HepG2 (cell line): Measurements from ENCODE around the gene CAST. TPM values are rescaled to one million over a fixed set of nuclear protein-coding genes. Genes with fewer than 3 reads are reported as not detected.

ENCODE experiments used
- ARNTL ChIP-seq: sonication (generic); formaldehyde crosslinking; IDR thresholded peaks from 2 replicates; pipeline ENCODE4 v1.4.0; 2020; ENCODE audit warnings: mild to moderate bottlenecking, missing genetic modification reagents
- ATF6 ChIP-seq: sonication (generic); formaldehyde crosslinking; conservative IDR thresholded peaks from 2 replicates; pipeline ENCODE4 v1.4.0; 2020; ENCODE audit warnings: missing genetic modification reagents
- CREB1 ChIP-seq, 2 experiments: fragments of 450-650 bp in 1 of 2; IDR thresholded peaks; 2 replicates each; pipeline ENCODE4 v1.6.1; 2016 to 2017; ENCODE audit warnings: control low read depth in 1 of 2, mild to moderate bottlenecking in 1 of 2, missing compliant biosample characterization in 1 of 2, missing genetic modification characterization in 1 of 2
- CREB3 ChIP-seq: sonication (generic); formaldehyde crosslinking; IDR thresholded peaks from 2 replicates; pipeline ENCODE4 v1.5.0; 2020; ENCODE audit warnings: missing genetic modification reagents
- FOXC1 ChIP-seq: sonication (generic); formaldehyde crosslinking; IDR thresholded peaks from 2 replicates; pipeline ENCODE4 v1.8.0; 2022; ENCODE audit warnings: mild to moderate bottlenecking, missing genetic modification reagents, borderline replicate concordance
- FOXM1 ChIP-seq: sonication (generic); formaldehyde crosslinking; IDR thresholded peaks from 2 replicates; pipeline ENCODE4 v1.5.0; 2020; ENCODE audit warnings: missing genetic modification reagents
- HMGA1 ChIP-seq: sonication (generic); formaldehyde crosslinking; conservative IDR thresholded peaks from 2 replicates; pipeline ENCODE4 v1.4.0; 2020; ENCODE audit warnings: missing genetic modification reagents
- MAX ChIP-seq: IDR thresholded peaks from 2 replicates; pipeline ENCODE4 v1.6.1; 2012; ENCODE audit warnings: inconsistent platforms
- MED1 ChIP-seq: sonication (generic); formaldehyde crosslinking; IDR thresholded peaks from 2 replicates; pipeline ENCODE4 v1.4.0; 2020; ENCODE audit warnings: missing genetic modification reagents
- MTA3 ChIP-seq: sonication (generic); formaldehyde crosslinking; IDR thresholded peaks from 2 replicates; pipeline ENCODE4 v1.4.0; 2020; ENCODE audit warnings: missing genetic modification reagents
- MYC ChIP-seq: sonication (generic); formaldehyde crosslinking; IDR thresholded peaks from 2 replicates; pipeline ENCODE4 v1.9.0; 2021; ENCODE audit warnings: missing genetic modification reagents, borderline replicate concordance
- NBN ChIP-seq: fragments of 450-650 bp; conservative IDR thresholded peaks from 2 replicates; pipeline ENCODE4 v1.6.1; 2017
- NR2F2 ChIP-seq: IDR thresholded peaks from 2 replicates; pipeline ENCODE4 v1.6.1; 2012; ENCODE audit warnings: low read depth, inconsistent platforms, borderline replicate concordance
- PBX3 ChIP-seq: sonication (generic); formaldehyde crosslinking; IDR thresholded peaks from 2 replicates; pipeline ENCODE4 v1.8.1; 2023; ENCODE audit warnings: missing genetic modification reagents, inconsistent platforms, borderline replicate concordance
- PCBP1 ChIP-seq: fragments of 200-400 bp; formaldehyde crosslinking; IDR thresholded peaks from 2 replicates; pipeline ENCODE4 v1.6.1; 2017; ENCODE audit warnings: mild to moderate bottlenecking, low read depth, low read length, borderline replicate concordance
- PLRG1 ChIP-seq: fragments of 450-650 bp; conservative IDR thresholded peaks from 2 replicates; pipeline ENCODE4 v1.6.1; 2016
- RXRB ChIP-seq: IDR thresholded peaks from 2 replicates; pipeline ENCODE4 v1.6.1; 2016; ENCODE audit warnings: borderline replicate concordance, missing genetic modification reagents, missing compliant biosample characterization
- SIN3B ChIP-seq: fragments of 150-350 bp; IDR thresholded peaks from 2 replicates; pipeline ENCODE4 v1.6.1; 2014; ENCODE audit warnings: low read length
- SMARCE1 ChIP-seq: fragments of 450-650 bp; IDR thresholded peaks from 2 replicates; pipeline ENCODE4 v1.6.1; 2017; ENCODE audit warnings: borderline replicate concordance
- SYNCRIP ChIP-seq: fragments of 200-400 bp; formaldehyde crosslinking; IDR thresholded peaks from 2 replicates; pipeline ENCODE4 v1.6.1; 2018; ENCODE audit warnings: mild to moderate bottlenecking, low read depth, low read length; ENCODE audit not compliant: insufficient read depth
- TGIF2 ChIP-seq: IDR thresholded peaks from 2 replicates; pipeline ENCODE4 v1.6.1; 2016; ENCODE audit warnings: control low read depth, missing compliant biosample characterization
- ZNF10 ChIP-seq: sonication (generic); formaldehyde crosslinking; IDR thresholded peaks from 2 replicates; pipeline ENCODE4 v1.4.0; 2020; ENCODE audit warnings: mild to moderate bottlenecking, low read depth, missing genetic modification reagents, borderline replicate concordance
- ZNF264 ChIP-seq: sonication (generic); formaldehyde crosslinking; IDR thresholded peaks from 2 replicates; pipeline ENCODE4 v1.4.0; 2020; ENCODE audit warnings: missing genetic modification reagents
- ZNF282 ChIP-seq: fragments of 450-650 bp; IDR thresholded peaks from 2 replicates; pipeline ENCODE4 v1.6.1; 2018; ENCODE audit not compliant: partially characterized antibody
- ZNF430 ChIP-seq: sonication (generic); formaldehyde crosslinking; IDR thresholded peaks from 2 replicates; pipeline ENCODE4 v1.9.0; 2021; ENCODE audit warnings: mild to moderate bottlenecking, missing genetic modification reagents
- ZNF441 ChIP-seq: sonication (generic); formaldehyde crosslinking; IDR thresholded peaks from 2 replicates; pipeline ENCODE4 v1.7.0; 2021; ENCODE audit warnings: missing genetic modification reagents, borderline replicate concordance
- ZNF546 ChIP-seq: sonication (generic); formaldehyde crosslinking; conservative IDR thresholded peaks from 2 replicates; pipeline ENCODE4 v1.8.1; 2023; ENCODE audit warnings: mild to moderate bottlenecking, missing genetic modification reagents
- ZNF773 ChIP-seq: sonication (generic); formaldehyde crosslinking; IDR thresholded peaks from 2 replicates; pipeline ENCODE4 v1.4.0; 2020; ENCODE audit warnings: missing genetic modification reagents, borderline replicate concordance
- polyA plus RNA-seq, 8 experiments: library from polyadenylated mRNA; depleted of rRNA in 3 of 8; stranded (reverse) in 7 of 8; unstranded in 1 of 8; fragments of >200 nt; fragmentation: Illumina TruSeq in 4 of 8; extraction: Trizol in 4 of 8; gene quantifications; 2 replicates each; pipeline versions ENCODE4 v1.2.1 to v1.2.3, GENCODE V29; 2011 to 2016; ENCODE audit warnings: low read depth in 4 of 8, missing spikeins in 1 of 8, mixed read lengths in 1 of 8; ENCODE audit not compliant: insufficient read depth in 1 of 8
- total RNA-seq, 5 experiments: library from RNA; depleted of rRNA; stranded (reverse); fragments of >200 nt; fragmentation: Illumina TruSeq; extraction: Trizol; gene quantifications; 2 replicates each; pipeline ENCODE4 v1.2.3, GENCODE V29; 2016; ENCODE audit warnings: low read depth in 1 of 5

The CAST gene
- total and polyA plus RNA-seq, 2 of the 13 experiments (the other 11 are each of a cell fraction or from before 2014, with no cell fraction given), result 42.1 to 67.6 TPM

- TF ChIP-seq ZNF430 (CRISPR knock-in tag), result peak; percentile 88
- no peak for TF ChIP-seq HMGA1 (CRISPR knock-in tag)
- TF ChIP-seq PLRG1, result no peak
- 0 out of 2 replicates have a peak, but pooled peaks have one; percentile 49 for TF ChIP-seq PCBP1
- TF ChIP-seq MTA3 (CRISPR knock-in tag), result no peak
- no peak for TF ChIP-seq ZNF10 (CRISPR knock-in tag)
- TF ChIP-seq ARNTL (CRISPR knock-in tag), result peak; percentile 57; the same call in 1 of the 2 replicates
- TF ChIP-seq TGIF2 (CRISPR knock-in tag), result no peak; the same call in 1 of the 2 replicates
- no peak for TF ChIP-seq ZNF282
- no peak for TF ChIP-seq NBN
- TF ChIP-seq PBX3 (CRISPR knock-in tag), result no peak
- TF ChIP-seq ATF6 (CRISPR knock-in tag), result 0 out of 2 replicates have a peak, but pooled peaks have one; percentile 68
- TF ChIP-seq ZNF264 (CRISPR knock-in tag), result no peak
- TF ChIP-seq MED1 (CRISPR knock-in tag), result peak; percentile 31; the same call in 1 of the 2 replicates
- peak; percentile 88 for TF ChIP-seq FOXC1 (CRISPR knock-in tag)
- no peak for TF ChIP-seq SIN3B
- peak; percentile 71 for TF ChIP-seq MYC
- TF ChIP-seq MAX, result peak; percentile 92
- TF ChIP-seq ZNF546 (CRISPR knock-in tag), result no peak
- TF ChIP-seq SYNCRIP, result no peak
- no peak for TF ChIP-seq RXRB (CRISPR knock-in tag)
- TF ChIP-seq ZNF441 (CRISPR knock-in tag), result no peak
- no peak; the same call in 1 of the 2 replicates for TF ChIP-seq CREB3
- no peak for TF ChIP-seq SMARCE1
- no peak for TF ChIP-seq NR2F2
- TF ChIP-seq FOXM1, result no peak
- TF ChIP-seq CREB1 (IDR thresholded peaks at IDR 0.05), result peak; percentile 67; the same call in 1 of the 2 replicates
- no peak for TF ChIP-seq CREB1 (CRISPR knock-in tag; IDR thresholded peaks at IDR 0.05)
- TF ChIP-seq ZNF773, result no peak; the same call in 1 of the 2 replicates
Measured at GRCh38 chr5:96702503-96703383, 40.6 kb downstream of the CAST start (continued).
